WTC11 (cell line): ENCODE data around the gene ZSCAN10. TPM values are rescaled to one million over a fixed set of nuclear protein-coding genes. Genes with fewer than 3 reads are reported as not detected.

ENCODE experiments used
- ATAC-seq: fragments of 200-7000 bp; cut with Tn5 transposase; 2 replicates; pipeline ENCODE4 v1.10.0; 2021; ENCODE audit warnings: mild to moderate bottlenecking, moderate library complexity
- CTCF ChIA-PET: fragments of 300-600 bp; sonication (Branson Sonifier 250); formaldehyde crosslinking; loops from one replicate; lab custom pipeline; 2021; ENCODE audit warnings: antibody characterized with exemption; lab: Charles Lee
- POLR2A ChIA-PET: fragments of 350-600 bp; sonication (Branson Sonifier 250); formaldehyde crosslinking; loops from one replicate; lab custom pipeline; 2021; ENCODE audit warnings: antibody characterized with exemption; lab: Charles Lee
- DNase-seq: peaks from one replicate; pipeline ENCODE4 v3.0.0; 2021; ENCODE audit warnings: low spot score
- H3K27ac Mint-ChIP-seq: 2 replicates; pipeline ENCODE4 v1.8.0; 2021; ENCODE audit warnings: mixed read lengths
- H3K27me3 Mint-ChIP-seq: 2 replicates; pipeline ENCODE4 v1.8.0; 2021; ENCODE audit warnings: low read depth, mild to moderate bottlenecking, moderate library complexity, mixed read lengths
- H3K36me3 Mint-ChIP-seq: 2 replicates; pipeline ENCODE4 v1.8.0; 2021; ENCODE audit warnings: mixed read lengths
- H3K4me1 Mint-ChIP-seq: 2 replicates; pipeline ENCODE4 v1.8.0; 2022; ENCODE audit warnings: mixed read lengths
- H3K4me3 Mint-ChIP-seq: 2 replicates; pipeline ENCODE4 v1.8.0; 2021; ENCODE audit warnings: mild to moderate bottlenecking, moderate library complexity, mixed read lengths
- H3K9me3 Mint-ChIP-seq: 2 replicates; pipeline ENCODE4 v1.8.0; 2021; ENCODE audit warnings: mixed read lengths
- ELF4 ChIP-seq: sonication (generic); formaldehyde crosslinking; IDR thresholded peaks from 2 replicates; pipeline ENCODE4 v1.8.1; 2022; ENCODE audit warnings: low read depth, mild to moderate bottlenecking, moderate library complexity, missing genetic modification reagents
- ETV6 ChIP-seq: sonication (generic); formaldehyde crosslinking; IDR thresholded peaks from 2 replicates; pipeline ENCODE4 v1.8.1; 2022; ENCODE audit warnings: mild to moderate bottlenecking, missing genetic modification reagents
- FOXK1 ChIP-seq: sonication (generic); formaldehyde crosslinking; IDR thresholded peaks from 2 replicates; pipeline ENCODE4 v1.8.0; 2022; ENCODE audit warnings: mild to moderate bottlenecking, moderate library complexity, missing genetic modification reagents
- TCF7 ChIP-seq: sonication (generic); formaldehyde crosslinking; IDR thresholded peaks from 2 replicates; pipeline ENCODE4 v1.8.0; 2022; ENCODE audit warnings: mild to moderate bottlenecking, low read depth, missing genetic modification reagents, moderate library complexity
- TEAD1 ChIP-seq: sonication (generic); formaldehyde crosslinking; IDR thresholded peaks from 2 replicates; pipeline ENCODE4 v1.8.0; 2022; ENCODE audit warnings: mild to moderate bottlenecking, missing genetic modification reagents
- TEAD4 ChIP-seq: sonication (generic); formaldehyde crosslinking; IDR thresholded peaks from 2 replicates; pipeline ENCODE4 v1.8.0; 2022; ENCODE audit warnings: mild to moderate bottlenecking, missing genetic modification reagents
- ZNF219 ChIP-seq: sonication (generic); formaldehyde crosslinking; IDR thresholded peaks from 2 replicates; pipeline ENCODE4 v1.8.0; 2023; ENCODE audit warnings: missing genetic modification reagents, mild to moderate bottlenecking, borderline replicate concordance
- total RNA-seq: library from RNA; stranded (reverse); gene quantifications from 3 replicates; pipeline ENCODE4 v1.2.3, GENCODE V29; 2021
- TF ChIP-seq, protein P1 (sequence below): sonication (generic); formaldehyde crosslinking; IDR thresholded peaks from 2 replicates; pipeline ENCODE4 v1.8.1; 2023; ENCODE audit warnings: mild to moderate bottlenecking, moderate library complexity, missing genetic modification reagents
- TF ChIP-seq, protein P2 (sequence below): sonication (generic); formaldehyde crosslinking; IDR thresholded peaks from 2 replicates; pipeline ENCODE4 v1.8.1; 2022; ENCODE audit warnings: mild to moderate bottlenecking, missing genetic modification reagents, moderate library complexity, borderline replicate concordance
- TF ChIP-seq, protein P3 (sequence below): fragments of 250-450 bp; sonication (Bioruptor Pico); IDR thresholded peaks from 2 replicates; pipeline ENCODE4 v1.9.0; 2021; ENCODE audit warnings: mild to moderate bottlenecking
- TF ChIP-seq, protein P4 (sequence below): fragments of 250-450 bp; sonication (Bioruptor Pico); IDR thresholded peaks from 2 replicates; pipeline ENCODE4 v1.9.0; 2021; ENCODE audit warnings: mild to moderate bottlenecking, borderline replicate concordance
- TF ChIP-seq, protein P5 (sequence below): fragments of 200-600 bp; IDR thresholded peaks from 2 replicates; pipeline ENCODE4 v1.8.0; 2022; ENCODE audit warnings: antibody characterized with exemption
- TF ChIP-seq, protein P6 (sequence below): sonication (generic); formaldehyde crosslinking; IDR thresholded peaks from 2 replicates; pipeline ENCODE4 v1.8.1; 2023; ENCODE audit warnings: mild to moderate bottlenecking, missing genetic modification reagents, moderate library complexity
- TF ChIP-seq, protein P7 (sequence below): sonication (generic); formaldehyde crosslinking; IDR thresholded peaks from 2 replicates; pipeline ENCODE4 v1.8.0; 2022; ENCODE audit warnings: mild to moderate bottlenecking, missing genetic modification reagents
- TF ChIP-seq, protein P8 (sequence below): sonication (generic); formaldehyde crosslinking; IDR thresholded peaks from 2 replicates; pipeline ENCODE4 v1.8.0; 2023; ENCODE audit warnings: missing genetic modification reagents, mild to moderate bottlenecking, borderline replicate concordance
- TF ChIP-seq, protein P9 (sequence below): sonication (generic); formaldehyde crosslinking; IDR thresholded peaks from 2 replicates; pipeline ENCODE4 v1.8.1; 2022; ENCODE audit warnings: mild to moderate bottlenecking, moderate library complexity, missing genetic modification reagents

Gene ZSCAN10
- total RNA-seq, 1 experiment from 2014 or later = 263 TPM

DNA sequence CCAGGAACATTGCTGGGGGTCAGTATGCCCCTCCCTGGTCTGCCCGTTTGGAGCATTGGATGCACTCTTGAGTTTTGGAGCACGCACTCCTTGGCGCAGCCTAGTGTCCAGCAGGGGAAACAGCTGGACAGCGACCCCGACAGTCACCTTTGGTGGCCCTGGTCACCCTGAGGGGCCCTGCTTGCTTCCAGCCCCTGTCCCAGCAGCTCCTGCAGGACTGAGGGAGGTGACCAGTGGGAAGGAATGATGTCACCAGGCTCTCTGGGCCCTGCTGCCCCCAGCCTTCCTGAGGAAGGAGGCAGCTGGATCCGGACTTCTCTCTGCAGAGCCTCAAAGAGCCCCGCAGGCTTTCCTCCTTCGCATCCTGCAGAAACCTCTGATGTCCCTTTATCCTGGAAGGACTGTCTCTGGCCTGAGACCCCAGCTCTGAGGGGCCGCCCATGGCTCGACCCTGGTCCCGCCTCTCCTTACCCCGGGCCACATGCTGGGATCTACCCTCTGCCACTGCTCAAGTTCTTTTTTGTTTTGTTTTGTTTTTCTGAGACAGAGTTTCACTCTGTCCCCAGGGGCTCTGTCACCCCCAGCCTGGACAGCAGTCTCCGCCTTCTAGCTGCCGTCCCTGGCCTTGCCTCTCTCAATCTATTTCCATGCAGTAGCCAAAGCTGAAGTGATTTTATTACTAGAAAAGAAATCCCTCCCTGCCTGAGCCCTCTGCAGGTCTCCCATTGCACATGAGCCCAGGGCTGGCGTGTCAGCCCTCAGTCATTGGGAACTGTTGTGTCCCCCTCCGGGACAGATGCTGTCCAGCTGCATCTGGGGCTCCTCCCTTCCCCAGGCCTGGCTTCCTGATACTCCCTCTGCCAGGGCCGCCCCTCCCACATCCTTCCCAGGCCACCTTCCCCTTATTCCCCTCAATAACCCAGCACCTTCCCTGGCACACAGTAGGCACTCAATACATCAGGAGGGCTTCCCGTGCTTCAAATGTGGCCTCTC is 11.6 kb downstream of the ZSCAN10 start:
- peak; percentile 50 for DNase-seq
- CTCF ChIA-PET = interaction anchor here (0.8 to 5.2 kb wide), 14 partner anchors 8 to 113 kb away, joined by 3 to 52 read pairs (median 6); partner anchors contain the start of gene ZSCAN10
- ATAC-seq = peak; percentile 49
- Mint-ChIP-seq H3K4me1 (peaks cover 21% of the 10 kb centered on the region), H3K27me3 (no peaks in the 10 kb centered on the region), H3K27ac (peak overlapping the region; percentile 84), H3K9me3 (no peaks in the 10 kb centered on the region), H3K4me3 (no peak overlapping the region), H3K36me3 (peaks cover 32% of the 10 kb centered on the region)
- POLR2A ChIA-PET = interaction anchor here (1.0 to 1.9 kb wide), 6 partner anchors 11 to 60 kb away, joined by 3 to 12 read pairs (median 4); partner anchors contain the start of genes ZNF205 and ZSCAN10
- TF ChIP-seq ETV6 (CRISPR knock-in tag) = no peak
- TF ChIP-seq, protein P1, sequence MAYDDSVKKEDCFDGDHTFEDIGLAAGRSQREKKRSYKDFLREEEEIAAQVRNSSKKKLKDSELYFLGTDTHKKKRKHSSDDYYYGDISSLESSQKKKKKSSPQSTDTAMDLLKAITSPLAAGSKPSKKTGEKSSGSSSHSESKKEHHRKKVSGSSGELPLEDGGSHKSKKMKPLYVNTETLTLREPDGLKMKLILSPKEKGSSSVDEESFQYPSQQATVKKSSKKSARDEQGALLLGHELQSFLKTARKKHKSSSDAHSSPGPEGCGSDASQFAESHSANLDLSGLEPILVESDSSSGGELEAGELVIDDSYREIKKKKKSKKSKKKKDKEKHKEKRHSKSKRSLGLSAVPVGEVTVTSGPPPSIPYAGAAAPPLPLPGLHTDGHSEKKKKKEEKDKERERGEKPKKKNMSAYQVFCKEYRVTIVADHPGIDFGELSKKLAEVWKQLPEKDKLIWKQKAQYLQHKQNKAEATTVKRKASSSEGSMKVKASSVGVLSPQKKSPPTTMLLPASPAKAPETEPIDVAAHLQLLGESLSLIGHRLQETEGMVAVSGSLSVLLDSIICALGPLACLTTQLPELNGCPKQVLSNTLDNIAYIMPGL (CRISPR knock-in tag) = 0 out of 2 replicates have a peak, but pooled peaks have one; percentile 22
- TF ChIP-seq, protein P2, sequence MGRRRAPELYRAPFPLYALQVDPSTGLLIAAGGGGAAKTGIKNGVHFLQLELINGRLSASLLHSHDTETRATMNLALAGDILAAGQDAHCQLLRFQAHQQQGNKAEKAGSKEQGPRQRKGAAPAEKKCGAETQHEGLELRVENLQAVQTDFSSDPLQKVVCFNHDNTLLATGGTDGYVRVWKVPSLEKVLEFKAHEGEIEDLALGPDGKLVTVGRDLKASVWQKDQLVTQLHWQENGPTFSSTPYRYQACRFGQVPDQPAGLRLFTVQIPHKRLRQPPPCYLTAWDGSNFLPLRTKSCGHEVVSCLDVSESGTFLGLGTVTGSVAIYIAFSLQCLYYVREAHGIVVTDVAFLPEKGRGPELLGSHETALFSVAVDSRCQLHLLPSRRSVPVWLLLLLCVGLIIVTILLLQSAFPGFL (CRISPR knock-in tag) = no peak
- TF ChIP-seq, protein P3, sequence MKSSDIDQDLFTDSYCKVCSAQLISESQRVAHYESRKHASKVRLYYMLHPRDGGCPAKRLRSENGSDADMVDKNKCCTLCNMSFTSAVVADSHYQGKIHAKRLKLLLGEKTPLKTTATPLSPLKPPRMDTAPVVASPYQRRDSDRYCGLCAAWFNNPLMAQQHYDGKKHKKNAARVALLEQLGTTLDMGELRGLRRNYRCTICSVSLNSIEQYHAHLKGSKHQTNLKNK = peak; percentile 14; the same call in 1 of the 2 replicates
- TF ChIP-seq TEAD1 (CRISPR knock-in tag) = 0 out of 2 replicates have a peak, but pooled peaks have one; percentile 66
- TF ChIP-seq, protein P4, sequence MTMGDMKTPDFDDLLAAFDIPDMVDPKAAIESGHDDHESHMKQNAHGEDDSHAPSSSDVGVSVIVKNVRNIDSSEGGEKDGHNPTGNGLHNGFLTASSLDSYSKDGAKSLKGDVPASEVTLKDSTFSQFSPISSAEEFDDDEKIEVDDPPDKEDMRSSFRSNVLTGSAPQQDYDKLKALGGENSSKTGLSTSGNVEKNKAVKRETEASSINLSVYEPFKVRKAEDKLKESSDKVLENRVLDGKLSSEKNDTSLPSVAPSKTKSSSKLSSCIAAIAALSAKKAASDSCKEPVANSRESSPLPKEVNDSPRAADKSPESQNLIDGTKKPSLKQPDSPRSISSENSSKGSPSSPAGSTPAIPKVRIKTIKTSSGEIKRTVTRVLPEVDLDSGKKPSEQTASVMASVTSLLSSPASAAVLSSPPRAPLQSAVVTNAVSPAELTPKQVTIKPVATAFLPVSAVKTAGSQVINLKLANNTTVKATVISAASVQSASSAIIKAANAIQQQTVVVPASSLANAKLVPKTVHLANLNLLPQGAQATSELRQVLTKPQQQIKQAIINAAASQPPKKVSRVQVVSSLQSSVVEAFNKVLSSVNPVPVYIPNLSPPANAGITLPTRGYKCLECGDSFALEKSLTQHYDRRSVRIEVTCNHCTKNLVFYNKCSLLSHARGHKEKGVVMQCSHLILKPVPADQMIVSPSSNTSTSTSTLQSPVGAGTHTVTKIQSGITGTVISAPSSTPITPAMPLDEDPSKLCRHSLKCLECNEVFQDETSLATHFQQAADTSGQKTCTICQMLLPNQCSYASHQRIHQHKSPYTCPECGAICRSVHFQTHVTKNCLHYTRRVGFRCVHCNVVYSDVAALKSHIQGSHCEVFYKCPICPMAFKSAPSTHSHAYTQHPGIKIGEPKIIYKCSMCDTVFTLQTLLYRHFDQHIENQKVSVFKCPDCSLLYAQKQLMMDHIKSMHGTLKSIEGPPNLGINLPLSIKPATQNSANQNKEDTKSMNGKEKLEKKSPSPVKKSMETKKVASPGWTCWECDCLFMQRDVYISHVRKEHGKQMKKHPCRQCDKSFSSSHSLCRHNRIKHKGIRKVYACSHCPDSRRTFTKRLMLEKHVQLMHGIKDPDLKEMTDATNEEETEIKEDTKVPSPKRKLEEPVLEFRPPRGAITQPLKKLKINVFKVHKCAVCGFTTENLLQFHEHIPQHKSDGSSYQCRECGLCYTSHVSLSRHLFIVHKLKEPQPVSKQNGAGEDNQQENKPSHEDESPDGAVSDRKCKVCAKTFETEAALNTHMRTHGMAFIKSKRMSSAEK (CRISPR knock-in tag) = no peak
- TF ChIP-seq, protein P5, sequence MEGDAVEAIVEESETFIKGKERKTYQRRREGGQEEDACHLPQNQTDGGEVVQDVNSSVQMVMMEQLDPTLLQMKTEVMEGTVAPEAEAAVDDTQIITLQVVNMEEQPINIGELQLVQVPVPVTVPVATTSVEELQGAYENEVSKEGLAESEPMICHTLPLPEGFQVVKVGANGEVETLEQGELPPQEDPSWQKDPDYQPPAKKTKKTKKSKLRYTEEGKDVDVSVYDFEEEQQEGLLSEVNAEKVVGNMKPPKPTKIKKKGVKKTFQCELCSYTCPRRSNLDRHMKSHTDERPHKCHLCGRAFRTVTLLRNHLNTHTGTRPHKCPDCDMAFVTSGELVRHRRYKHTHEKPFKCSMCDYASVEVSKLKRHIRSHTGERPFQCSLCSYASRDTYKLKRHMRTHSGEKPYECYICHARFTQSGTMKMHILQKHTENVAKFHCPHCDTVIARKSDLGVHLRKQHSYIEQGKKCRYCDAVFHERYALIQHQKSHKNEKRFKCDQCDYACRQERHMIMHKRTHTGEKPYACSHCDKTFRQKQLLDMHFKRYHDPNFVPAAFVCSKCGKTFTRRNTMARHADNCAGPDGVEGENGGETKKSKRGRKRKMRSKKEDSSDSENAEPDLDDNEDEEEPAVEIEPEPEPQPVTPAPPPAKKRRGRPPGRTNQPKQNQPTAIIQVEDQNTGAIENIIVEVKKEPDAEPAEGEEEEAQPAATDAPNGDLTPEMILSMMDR = no peak
- TF ChIP-seq, protein P6, sequence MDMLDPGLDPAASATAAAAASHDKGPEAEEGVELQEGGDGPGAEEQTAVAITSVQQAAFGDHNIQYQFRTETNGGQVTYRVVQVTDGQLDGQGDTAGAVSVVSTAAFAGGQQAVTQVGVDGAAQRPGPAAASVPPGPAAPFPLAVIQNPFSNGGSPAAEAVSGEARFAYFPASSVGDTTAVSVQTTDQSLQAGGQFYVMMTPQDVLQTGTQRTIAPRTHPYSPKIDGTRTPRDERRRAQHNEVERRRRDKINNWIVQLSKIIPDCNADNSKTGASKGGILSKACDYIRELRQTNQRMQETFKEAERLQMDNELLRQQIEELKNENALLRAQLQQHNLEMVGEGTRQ (CRISPR knock-in tag) = no peak
- TF ChIP-seq ZNF219 (CRISPR knock-in tag) = 0 out of 2 replicates have a peak, but pooled peaks have one; percentile 42
- TF ChIP-seq, protein P7, sequence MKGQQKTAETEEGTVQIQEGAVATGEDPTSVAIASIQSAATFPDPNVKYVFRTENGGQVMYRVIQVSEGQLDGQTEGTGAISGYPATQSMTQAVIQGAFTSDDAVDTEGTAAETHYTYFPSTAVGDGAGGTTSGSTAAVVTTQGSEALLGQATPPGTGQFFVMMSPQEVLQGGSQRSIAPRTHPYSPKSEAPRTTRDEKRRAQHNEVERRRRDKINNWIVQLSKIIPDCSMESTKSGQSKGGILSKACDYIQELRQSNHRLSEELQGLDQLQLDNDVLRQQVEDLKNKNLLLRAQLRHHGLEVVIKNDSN = no peak
- TF ChIP-seq TCF7 (CRISPR knock-in tag) = 0 out of 2 replicates have a peak, but pooled peaks have one; percentile 36
- TF ChIP-seq, protein P8, sequence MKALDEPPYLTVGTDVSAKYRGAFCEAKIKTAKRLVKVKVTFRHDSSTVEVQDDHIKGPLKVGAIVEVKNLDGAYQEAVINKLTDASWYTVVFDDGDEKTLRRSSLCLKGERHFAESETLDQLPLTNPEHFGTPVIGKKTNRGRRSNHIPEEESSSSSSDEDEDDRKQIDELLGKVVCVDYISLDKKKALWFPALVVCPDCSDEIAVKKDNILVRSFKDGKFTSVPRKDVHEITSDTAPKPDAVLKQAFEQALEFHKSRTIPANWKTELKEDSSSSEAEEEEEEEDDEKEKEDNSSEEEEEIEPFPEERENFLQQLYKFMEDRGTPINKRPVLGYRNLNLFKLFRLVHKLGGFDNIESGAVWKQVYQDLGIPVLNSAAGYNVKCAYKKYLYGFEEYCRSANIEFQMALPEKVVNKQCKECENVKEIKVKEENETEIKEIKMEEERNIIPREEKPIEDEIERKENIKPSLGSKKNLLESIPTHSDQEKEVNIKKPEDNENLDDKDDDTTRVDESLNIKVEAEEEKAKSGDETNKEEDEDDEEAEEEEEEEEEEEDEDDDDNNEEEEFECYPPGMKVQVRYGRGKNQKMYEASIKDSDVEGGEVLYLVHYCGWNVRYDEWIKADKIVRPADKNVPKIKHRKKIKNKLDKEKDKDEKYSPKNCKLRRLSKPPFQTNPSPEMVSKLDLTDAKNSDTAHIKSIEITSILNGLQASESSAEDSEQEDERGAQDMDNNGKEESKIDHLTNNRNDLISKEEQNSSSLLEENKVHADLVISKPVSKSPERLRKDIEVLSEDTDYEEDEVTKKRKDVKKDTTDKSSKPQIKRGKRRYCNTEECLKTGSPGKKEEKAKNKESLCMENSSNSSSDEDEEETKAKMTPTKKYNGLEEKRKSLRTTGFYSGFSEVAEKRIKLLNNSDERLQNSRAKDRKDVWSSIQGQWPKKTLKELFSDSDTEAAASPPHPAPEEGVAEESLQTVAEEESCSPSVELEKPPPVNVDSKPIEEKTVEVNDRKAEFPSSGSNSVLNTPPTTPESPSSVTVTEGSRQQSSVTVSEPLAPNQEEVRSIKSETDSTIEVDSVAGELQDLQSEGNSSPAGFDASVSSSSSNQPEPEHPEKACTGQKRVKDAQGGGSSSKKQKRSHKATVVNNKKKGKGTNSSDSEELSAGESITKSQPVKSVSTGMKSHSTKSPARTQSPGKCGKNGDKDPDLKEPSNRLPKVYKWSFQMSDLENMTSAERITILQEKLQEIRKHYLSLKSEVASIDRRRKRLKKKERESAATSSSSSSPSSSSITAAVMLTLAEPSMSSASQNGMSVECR (CRISPR knock-in tag) = peak; percentile 43; the same call in 1 of the 2 replicates
- TF ChIP-seq ELF4 = no peak
- 0 out of 2 replicates have a peak, but pooled peaks have one; percentile 18 for TF ChIP-seq TEAD4 (CRISPR knock-in tag)
- TF ChIP-seq, protein P9, sequence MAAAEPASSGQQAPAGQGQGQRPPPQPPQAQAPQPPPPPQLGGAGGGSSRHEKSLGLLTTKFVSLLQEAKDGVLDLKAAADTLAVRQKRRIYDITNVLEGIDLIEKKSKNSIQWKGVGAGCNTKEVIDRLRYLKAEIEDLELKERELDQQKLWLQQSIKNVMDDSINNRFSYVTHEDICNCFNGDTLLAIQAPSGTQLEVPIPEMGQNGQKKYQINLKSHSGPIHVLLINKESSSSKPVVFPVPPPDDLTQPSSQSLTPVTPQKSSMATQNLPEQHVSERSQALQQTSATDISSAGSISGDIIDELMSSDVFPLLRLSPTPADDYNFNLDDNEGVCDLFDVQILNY (CRISPR knock-in tag) = no peak
- TF ChIP-seq FOXK1 = peak; percentile 45; the same call in 1 of the 2 replicates
